ENCODE results near the gene KIR2DL4. TPM values are rescaled to one million over a fixed set of nuclear protein-coding genes. Genes with fewer than 3 reads are reported as not detected.
"Not testable (repeated sequence)": the region's sequence is repeated elsewhere in the genome, so short reads cannot be mapped to it uniquely, and the experiment has no call there.

The KIR2DL4 gene
- total and polyA plus RNA-seq, 11 donors, result 0.10 to 0.64 TPM; not detected in 9

GRCh38 chr19:54804571-54804970 is 1.2 kb downstream of the KIR2DL4 start:
- ATAC-seq (no peak), DNase-seq (no peak)
- no peak overlapping the region for H3K27ac ChIP-seq
- TF ChIP-seq POLR2A (IDR thresholded peaks at IDR 0.05), result no peak
- TF ChIP-seq CTCF (IDR thresholded peaks at IDR 0.05), result no peak
- H3K4me3 ChIP-seq, result no peak overlapping the region
- no peaks in the 10 kb centered on the region for H3K4me1 ChIP-seq
- peaks cover 0 to 3% (median 0%) of the 10 kb centered on the region in 12 donors for H3K9me3 ChIP-seq
- no peaks in the 10 kb centered on the region for H3K36me3 ChIP-seq
- H3K27me3 ChIP-seq, result peaks cover 0 to 4% (median 0%) of the 10 kb centered on the region in 9 donors
- intact Hi-C loops (cut with DNase I), result no loop called here
- WGBS, 4 donors, result 85 to 92% (median 88%) methylated on average over 10 of the region's 10 CpGs

- peaks cover 0 to 2% (median 0%) of the 10 kb centered on the region in 12 donors for H3K9me3 ChIP-seq
- TF ChIP-seq CTCF (IDR thresholded peaks at IDR 0.05), result no peak
- TF ChIP-seq POLR2A (IDR thresholded peaks at IDR 0.05), result no peak
- peaks cover 0 to 5% (median 0%) of the 10 kb centered on the region in 9 donors for H3K27me3 ChIP-seq
- DNase-seq, result no peak
- H3K27ac ChIP-seq, result no peak overlapping the region
- WGBS, 4 donors, result 77 to 82% (median 79%) methylated on average over 9 to 14 of the region's 14 CpGs
- no peak for ATAC-seq
- H3K4me3 ChIP-seq, result no peak overlapping the region
- intact Hi-C loops (cut with DNase I), result no loop called here
- H3K36me3 ChIP-seq, result no peaks in the 10 kb centered on the region
- no peaks in the 10 kb centered on the region for H3K4me1 ChIP-seq
Measured at GRCh38 chr19:54805665-54806515, 2.5 kb downstream of the KIR2DL4 start.

GRCh38 chr19:54806516-54806838 is 3.1 kb downstream of the KIR2DL4 start:
- WGBS, 4 donors, result 64 to 73% (median 66%) methylated on average over 2 of the region's 2 CpGs

GRCh38 chr19:54814571-54814970 is 11.2 kb downstream of the KIR2DL4 start:
- intact Hi-C loops (cut with DNase I); H3K36me3 ChIP-seq: not testable (repeated sequence)
- WGBS, 4 donors, result 54 to 62% (median 56%) methylated on average over 3 of the region's 3 CpGs

More at GRCh38 chr19:54806516-54806838, 3.1 kb downstream of the KIR2DL4 start:
- ATAC-seq (no peak), DNase-seq (no peak)
- TF ChIP-seq POLR2A (IDR thresholded peaks at IDR 0.05) (no peak), CTCF (IDR thresholded peaks at IDR 0.05) (no peak)
- H3K9me3 ChIP-seq, result peaks cover 0 to 3% (median 0%) of the 10 kb centered on the region in 12 donors
- no peak overlapping the region for H3K27ac ChIP-seq
- no peak overlapping the region for H3K4me3 ChIP-seq
- intact Hi-C loops (cut with DNase I), result no loop called here
- no peaks in the 10 kb centered on the region for H3K4me1 ChIP-seq
- peaks cover 0 to 5% (median 0%) of the 10 kb centered on the region in 9 donors for H3K27me3 ChIP-seq
- H3K36me3 ChIP-seq, result no peaks in the 10 kb centered on the region

GRCh38 chr19:54816251-54816650 is 12.8 kb downstream of the KIR2DL4 start, which contains the start of gene KIR3DL1:
TSS of gene KIR3DL1 (plus strand) at chr19:54816468.
- H3K4me1 ChIP-seq; ATAC-seq; DNase-seq; H3K27me3 ChIP-seq; H3K27ac ChIP-seq; H3K4me3 ChIP-seq; intact Hi-C loops (cut with DNase I); H3K36me3 ChIP-seq: not testable (repeated sequence)
- peaks cover 0 to 13% (median 2%) of the 10 kb centered on the region in 12 donors for H3K9me3 ChIP-seq
- WGBS, 4 donors, result 83 to 91% (median 84%) methylated on average over 17 of the region's 17 CpGs

More at GRCh38 chr19:54814571-54814970, 11.2 kb downstream of the KIR2DL4 start:
- not testable (repeated sequence) for H3K27me3 ChIP-seq, ATAC-seq, H3K4me1 ChIP-seq, H3K4me3 ChIP-seq, DNase-seq, H3K27ac ChIP-seq
- H3K9me3 ChIP-seq, result peaks cover 0 to 13% (median 2%) of the 10 kb centered on the region in 12 donors
